WTC11 (cell line): ENCODE results near the gene KRT37.

Experiments used
- CREB1 ChIP-seq: sonication (generic); formaldehyde crosslinking; IDR thresholded peaks from 2 replicates; pipeline ENCODE4 v1.8.0; 2023; ENCODE audit warnings: mild to moderate bottlenecking, missing genetic modification reagents
- CTCF ChIP-seq: fragments of 200-600 bp; IDR thresholded peaks from 2 replicates; pipeline ENCODE4 v1.8.0; 2022; ENCODE audit warnings: antibody characterized with exemption
- ZNF121 ChIP-seq: sonication (generic); formaldehyde crosslinking; IDR thresholded peaks from 2 replicates; pipeline ENCODE4 v1.8.0; 2023; ENCODE audit warnings: missing genetic modification reagents

- TF ChIP-seq ZNF121 (CRISPR knock-in tag) (no peak), CREB1 (CRISPR knock-in tag) (no peak), CTCF (no peak)
Measured at GRCh38 chr17:41433586-41433985, 9.2 kb upstream of the KRT37 start.
